Kidney epithelial cell (primary cell): ENCODE data around the gene TRIO. TPM values are rescaled to one million over a fixed set of nuclear protein-coding genes. Genes with fewer than 3 reads are reported as not detected.

Source experiments
- DNase-seq: peaks from one replicate; pipeline ENCODE4 v3.0.0-alpha.2; 2010; ENCODE audit warnings: low read depth
- H3K27me3 ChIP-seq: 2 replicates; pipeline ENCODE4 v1.6.0; 2011; ENCODE audit warnings: low read length; ENCODE audit not compliant: control insufficient read depth, insufficient read depth
- H3K36me3 ChIP-seq: 2 replicates; pipeline ENCODE4 v1.5.1; 2011; ENCODE audit warnings: low read length; ENCODE audit not compliant: control insufficient read depth, insufficient read depth
- H3K4me3 ChIP-seq: 2 replicates; pipeline ENCODE4 v1.5.1; 2011; ENCODE audit warnings: low read depth, mild to moderate bottlenecking, control low read depth, low read length
- CTCF ChIP-seq: IDR thresholded peaks from 2 replicates; pipeline ENCODE4 v1.5.1; 2011; ENCODE audit warnings: mild to moderate bottlenecking, moderate library complexity, low read length, control low read depth, inconsistent platforms; ENCODE audit not compliant: insufficient read depth, poor library complexity, severe bottlenecking
- total RNA-seq: library from RNA; depleted of rRNA; stranded (reverse); fragments of >200 nt; gene quantifications from 2 replicates; pipeline ENCODE4 v1.2.3, GENCODE V29; 2015

Gene TRIO
- total RNA-seq, 1 donor from 2014 or later: 174 TPM

DNA sequence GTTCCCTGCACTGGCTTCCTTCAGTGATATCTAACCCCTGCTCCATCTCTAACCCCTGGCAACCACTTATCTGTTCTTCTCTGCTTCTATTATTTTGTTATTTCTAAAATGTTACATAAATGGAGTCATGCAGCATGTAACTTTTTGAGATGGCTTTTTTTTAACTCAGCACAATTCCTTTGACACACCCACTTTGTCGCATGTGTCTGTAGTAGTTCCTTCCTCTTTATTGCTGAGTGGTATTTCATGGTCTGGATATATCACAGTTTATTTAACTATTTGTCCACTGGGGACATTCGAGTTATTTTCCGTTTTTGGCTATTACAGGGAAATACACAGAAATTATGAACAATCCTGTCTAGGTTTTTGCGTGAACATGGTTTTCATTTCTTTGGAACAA is 200.2 kb downstream of the TRIO start:
- Histone ChIP-seq H3K4me3 (no peak overlapping the region), H3K36me3 (no peaks in the 10 kb centered on the region), H3K27me3 (no peaks in the 10 kb centered on the region)
- TF ChIP-seq CTCF: no peak
- DNase-seq: no peak

DNA sequence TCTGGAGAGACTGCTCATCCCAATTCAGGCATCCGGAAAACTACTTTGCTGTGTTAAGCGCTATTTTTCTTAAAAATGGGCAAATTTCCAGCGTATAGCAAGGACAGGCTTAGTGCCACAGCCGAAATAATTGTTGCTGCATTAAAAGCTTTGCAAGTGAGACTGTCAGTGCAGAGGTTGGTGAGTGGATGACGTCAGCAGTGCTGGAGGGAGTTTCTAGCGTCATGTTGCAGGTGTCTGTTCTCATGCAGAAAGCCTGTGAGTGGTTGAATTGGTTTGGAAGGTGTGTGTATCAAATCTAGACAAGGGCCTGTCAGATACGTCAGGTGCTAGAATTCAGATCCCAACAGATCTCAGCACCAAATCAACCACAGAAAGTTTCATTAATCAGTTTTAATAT is 204.4 kb downstream of the TRIO start:
- no peak for TF ChIP-seq CTCF
- H3K27me3 ChIP-seq: no peaks in the 10 kb centered on the region
- DNase-seq: no peak
- no peak overlapping the region for H3K4me3 ChIP-seq
- H3K36me3 ChIP-seq: no peaks in the 10 kb centered on the region

GRCh38 chr5:14348142-14348541 is 205.0 kb downstream of the TRIO start:
- H3K36me3 ChIP-seq: no peaks in the 10 kb centered on the region
- TF ChIP-seq CTCF: no peak
- no peak overlapping the region for H3K4me3 ChIP-seq
- DNase-seq: no peak
- no peaks in the 10 kb centered on the region for H3K27me3 ChIP-seq

GRCh38 chr5:14349029-14349428 is 205.9 kb downstream of the TRIO start:
- H3K36me3 ChIP-seq: no peaks in the 10 kb centered on the region
- H3K4me3 ChIP-seq: no peak overlapping the region
- TF ChIP-seq CTCF: no peak
- no peak for DNase-seq
- H3K27me3 ChIP-seq: no peaks in the 10 kb centered on the region

- no peaks in the 10 kb centered on the region for H3K27me3 ChIP-seq
- no peaks in the 10 kb centered on the region for H3K36me3 ChIP-seq
- no peak overlapping the region for H3K4me3 ChIP-seq
- TF ChIP-seq CTCF: no peak
- DNase-seq: no peak
Measured at GRCh38 chr5:14351086-14351661, 208.0 kb downstream of the TRIO start.
